OCI-LY7 (cell line): ENCODE results near the gene PAX7. TPM values are rescaled to one million over a fixed set of nuclear protein-coding genes. Genes with fewer than 3 reads are reported as not detected.

Experiments
- BruUV-seq: library from RNA; stranded (reverse); fragments of 400-500 nt; replicated peaks from 2 replicates; lab custom pipeline; 2021; lab: Mats Ljungman, UMichigan
- CTCF ChIA-PET: fragments of 300-600 bp; sonication (Branson Sonifier 250); formaldehyde crosslinking; loops from one replicate; lab custom pipeline; 2022; ENCODE audit warnings: antibody characterized with exemption; ENCODE audit not compliant: unreplicated experiment; lab: Charles Lee
- POLR2A ChIA-PET: fragments of 300-600 bp; sonication (Branson Sonifier 250); formaldehyde crosslinking; loops from one replicate; lab custom pipeline; 2022; ENCODE audit warnings: antibody characterized with exemption; lab: Charles Lee
- DNase-seq: peaks from one replicate; pipeline ENCODE4 v3.0.0-alpha.2; 2015; ENCODE audit warnings: low spot score
- H2AFZ ChIP-seq: fragments of 200-600 bp; sonication (generic), shearing (Covaris generic); 2 replicates; pipeline ENCODE4 v1.6.1; 2014; ENCODE audit warnings: mild to moderate bottlenecking, antibody characterized with exemption, low read length, moderate library complexity
- H3K27ac ChIP-seq: fragments of 200-600 bp; sonication (generic); 2 replicates; pipeline ENCODE4 v1.5.1; 2014; ENCODE audit warnings: mixed run types, low read depth, mild to moderate bottlenecking, moderate library complexity, low read length, inconsistent platforms; ENCODE audit not compliant: poor library complexity, severe bottlenecking
- H3K36me3 ChIP-seq: fragments of 200-600 bp; sonication (generic); 2 replicates; pipeline ENCODE4 v1.6.1; 2014; ENCODE audit warnings: mild to moderate bottlenecking, antibody characterized with exemption, low read length, moderate library complexity, mixed read lengths; ENCODE audit not compliant: insufficient read depth
- H3K4me1 ChIP-seq: fragments of 200-600 bp; sonication (generic); 2 replicates; pipeline ENCODE4 v1.5.1; 2014; ENCODE audit warnings: mild to moderate bottlenecking, low read length; ENCODE audit not compliant: insufficient read depth, poor library complexity, severe bottlenecking
- H3K4me2 ChIP-seq: fragments of 200-600 bp; sonication (generic); 2 replicates; pipeline ENCODE4 v1.6.1; 2014; ENCODE audit warnings: mild to moderate bottlenecking, low read length
- H3K4me3 ChIP-seq: fragments of 200-600 bp; sonication (generic); 2 replicates; pipeline ENCODE4 v1.5.1; 2014; ENCODE audit warnings: mild to moderate bottlenecking, low read depth, low read length; ENCODE audit not compliant: poor library complexity, severe bottlenecking
- H3K79me2 ChIP-seq: fragments of 200-600 bp; sonication (generic); 2 replicates; pipeline ENCODE4 v1.6.1; 2016; ENCODE audit warnings: low read depth, mild to moderate bottlenecking, low read length, moderate library complexity, mixed read lengths; ENCODE audit not compliant: insufficient read depth
- H3K9me2 ChIP-seq: fragments of 200-600 bp; sonication (generic); 2 replicates; pipeline ENCODE4 v1.6.1; 2016; ENCODE audit warnings: mild to moderate bottlenecking, low read length, mixed read lengths; ENCODE audit not compliant: insufficient read depth
- H3K9me3 ChIP-seq: fragments of 200-600 bp; sonication (generic); 2 replicates; pipeline ENCODE4 v1.6.1; 2014; ENCODE audit warnings: mild to moderate bottlenecking, mixed run types, low read length, mixed read lengths
- H4K20me1 ChIP-seq: fragments of 200-600 bp; sonication (generic); 2 replicates; pipeline ENCODE4 v1.6.1; 2014; ENCODE audit warnings: mild to moderate bottlenecking, antibody characterized with exemption, low read length, moderate library complexity, mixed read lengths; ENCODE audit not compliant: insufficient read depth
- CTCF ChIP-seq: fragments of 200-600 bp; sonication (generic); conservative IDR thresholded peaks from 2 replicates; pipeline ENCODE4 v1.5.1; 2014; ENCODE audit warnings: mild to moderate bottlenecking, antibody characterized with exemption, low read length, moderate library complexity, mixed read lengths
- EZH2phosphoT487 ChIP-seq: fragments of 200-600 bp; sonication (generic); IDR thresholded peaks from 2 replicates; pipeline ENCODE4 v1.6.1; 2018; ENCODE audit warnings: low read depth, borderline replicate concordance, mild to moderate bottlenecking, mixed run types, antibody characterized with exemption, low read length, moderate library complexity, mixed read lengths
- intact Hi-C: fragments of 100-400 bp; cut with micrococcal nuclease; formaldehyde crosslinking; loops from one replicate; pipeline ENCODE4 v1.10.0; 2022; ENCODE audit not compliant: unreplicated experiment
- total RNA-seq, 2 experiments: library from RNA; depleted of rRNA in 1 of 2; stranded (reverse); fragments of >200 nt in 1 of 2; shearing (Covaris generic) in 1 of 2; gene quantifications; 2 replicates each; pipeline ENCODE4 v1.2.3, GENCODE V29; 2014 to 2022

The PAX7 gene
- total RNA-seq, 2 experiments from 2014 or later: not detected

- ChIA-PET POLR2A (no interaction called here), CTCF (no interaction called here)
- Histone ChIP-seq H3K9me3 (no peaks in the 10 kb centered on the region), H3K36me3 (no peaks in the 10 kb centered on the region), H3K4me2 (no peak overlapping the region), H3K9me2 (no peaks in the 10 kb centered on the region), H3K4me3 (no peak overlapping the region), H3K79me2 (no peaks in the 10 kb centered on the region), H4K20me1 (no peaks in the 10 kb centered on the region), H3K4me1 (no peaks in the 10 kb centered on the region), H2AFZ (no peak overlapping the region), H3K27ac (no peak overlapping the region)
- no TSS peak for BruUV-seq
- intact Hi-C loops: no loop called here
- DNase-seq: no peak
- no peak for TF ChIP-seq EZH2phosphoT487
- no peak for TF ChIP-seq CTCF
These were observed 147.8 kb downstream of the PAX7 start for GRCh38 chr1:18778437-18778836.

- intact Hi-C loops: no loop called here
- BruUV-seq: no TSS peak
- H3K79me2 ChIP-seq: no peaks in the 10 kb centered on the region
- H3K4me1 ChIP-seq: no peaks in the 10 kb centered on the region
- H3K36me3 ChIP-seq: no peaks in the 10 kb centered on the region
- H3K4me3 ChIP-seq: no peak overlapping the region
- H3K4me2 ChIP-seq: no peak overlapping the region
- no peak for DNase-seq
- no peak overlapping the region for H3K27ac ChIP-seq
- CTCF ChIA-PET: no interaction called here
- no peak overlapping the region for H2AFZ ChIP-seq
- no peaks in the 10 kb centered on the region for H3K9me3 ChIP-seq
- H4K20me1 ChIP-seq: no peaks in the 10 kb centered on the region
- POLR2A ChIA-PET: no interaction called here
- H3K9me2 ChIP-seq: no peaks in the 10 kb centered on the region
- TF ChIP-seq CTCF (no peak), EZH2phosphoT487 (no peak)
These were observed 150.4 kb downstream of the PAX7 start for GRCh38 chr1:18781031-18781430.

- POLR2A ChIA-PET: interaction anchor here (0.7 kb wide), 1 partner anchor 57 kb away, joined by 4 read pairs; no protein-coding TSS in a partner anchor
- Histone ChIP-seq H3K79me2 (no peaks in the 10 kb centered on the region), H3K4me2 (no peak overlapping the region), H3K9me2 (no peaks in the 10 kb centered on the region), H4K20me1 (no peaks in the 10 kb centered on the region), H3K36me3 (no peaks in the 10 kb centered on the region), H3K27ac (no peak overlapping the region), H2AFZ (no peak overlapping the region), H3K9me3 (no peaks in the 10 kb centered on the region), H3K4me1 (no peaks in the 10 kb centered on the region), H3K4me3 (no peak overlapping the region)
- intact Hi-C loops: no loop called here
- no TSS peak for BruUV-seq
- TF ChIP-seq CTCF (no peak), EZH2phosphoT487 (no peak)
- CTCF ChIA-PET: interaction anchor here (0.5 kb wide), 1 partner anchor 584 kb away, joined by 3 read pairs; no protein-coding TSS in a partner anchor
- no peak for DNase-seq
These were observed 153.2 kb downstream of the PAX7 start for GRCh38 chr1:18783705-18784481.
